IPS-18c (cell line): Measurements from ENCODE around the gene RALGAPA1.
"Not testable (repeated sequence)": the region's sequence is repeated elsewhere in the genome, so short reads cannot be mapped to it uniquely, and the experiment has no call there.

Experiments
- H3K4me3 ChIP-seq: 2 replicates; pipeline ENCODE4 v1.7.0; 2013; ENCODE audit warnings: low read depth, mild to moderate bottlenecking, low read length, moderate library complexity; ENCODE audit not compliant: insufficient read depth
- H3K9me3 ChIP-seq: one replicate; pipeline ENCODE4 v1.6.1; 2013; ENCODE audit warnings: mild to moderate bottlenecking, low read length, moderate library complexity; ENCODE audit not compliant: control insufficient read depth, insufficient read depth

Gene RALGAPA1

DNA sequence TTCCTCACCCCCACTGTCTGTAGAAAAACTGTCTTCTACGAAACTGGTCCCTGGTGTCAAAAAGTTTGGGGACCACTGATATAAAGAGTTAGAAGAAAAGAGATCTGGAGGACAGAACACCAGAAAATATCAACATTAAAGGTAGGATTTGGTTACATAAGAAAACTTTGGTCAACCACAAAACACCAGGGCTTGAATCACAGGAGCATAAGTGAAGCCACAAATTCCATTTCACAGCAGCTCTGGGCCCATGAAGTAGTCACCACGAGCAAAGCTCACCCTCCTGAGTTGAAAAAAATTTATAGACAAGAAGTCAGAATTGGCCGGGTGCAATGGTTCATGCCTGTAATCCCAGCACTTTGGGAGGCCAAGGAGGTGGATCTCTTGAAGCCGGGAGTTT, 19.4 kb downstream of the RALGAPA1 start:
- H3K9me3 ChIP-seq: no peaks in the 10 kb centered on the region
- H3K4me3 ChIP-seq: no peak overlapping the region

GRCh38 chr14:35786856-35787255, 22.2 kb downstream of the RALGAPA1 start:
- H3K4me3 ChIP-seq: no peak overlapping the region
- no peaks in the 10 kb centered on the region for H3K9me3 ChIP-seq

- H3K4me3 ChIP-seq: no peak overlapping the region
- no peaks in the 10 kb centered on the region for H3K9me3 ChIP-seq
Observed at GRCh38 chr14:35783699-35784098, 25.4 kb downstream of the RALGAPA1 start.

- no peaks in the 10 kb centered on the region for H3K9me3 ChIP-seq
Observed at GRCh38 chr14:35779368-35779767, 29.7 kb downstream of the RALGAPA1 start.

GRCh38 chr14:35777550-35777949, 31.5 kb downstream of the RALGAPA1 start:
- not testable (repeated sequence) for H3K4me3 ChIP-seq, H3K9me3 ChIP-seq

More at GRCh38 chr14:35779368-35779767, 29.7 kb downstream of the RALGAPA1 start:
- no peak overlapping the region for H3K4me3 ChIP-seq

GRCh38 chr14:35776823-35777222, 32.3 kb downstream of the RALGAPA1 start:
- no peaks in the 10 kb centered on the region for H3K9me3 ChIP-seq
- no peak overlapping the region for H3K4me3 ChIP-seq

DNA sequence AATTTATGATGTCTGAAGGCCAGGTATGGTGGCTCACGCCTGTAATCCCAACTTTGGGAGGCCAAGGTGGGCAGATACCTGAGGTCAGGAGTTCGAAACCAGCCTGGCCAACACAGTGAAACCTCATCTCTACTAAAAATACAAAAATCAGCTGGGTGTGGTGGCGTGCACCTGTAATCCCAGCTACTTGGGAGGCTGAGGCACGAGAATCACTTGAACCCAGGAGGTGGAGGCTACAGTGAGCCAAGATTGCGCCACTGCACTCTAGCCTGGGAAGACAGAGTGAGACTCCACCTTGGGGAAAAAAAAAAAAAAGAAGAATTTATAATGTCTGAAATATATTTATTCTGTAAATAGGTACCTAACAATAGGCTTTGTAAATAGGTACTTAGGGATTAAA, 33.0 kb downstream of the RALGAPA1 start:
- not testable (repeated sequence) for H3K9me3 ChIP-seq, H3K4me3 ChIP-seq

DNA sequence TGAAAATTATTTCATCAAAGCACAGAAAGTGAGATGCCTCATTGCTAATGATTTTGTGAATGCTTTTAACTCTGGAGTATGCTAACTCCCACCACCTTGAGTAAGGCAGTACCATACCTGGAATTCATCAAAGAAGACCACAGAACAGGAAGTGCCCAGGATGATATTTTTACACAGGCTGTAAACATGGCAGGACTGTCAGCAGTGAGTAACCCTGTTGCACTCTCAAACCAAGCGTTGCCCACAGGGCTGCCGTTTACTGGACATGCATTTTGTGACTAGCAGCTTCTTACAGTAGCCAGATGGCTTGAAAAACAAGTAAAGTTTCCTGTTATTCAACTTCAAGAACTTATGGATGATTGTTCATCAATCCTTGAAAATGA, 42.4 kb downstream of the RALGAPA1 start:
- no peak overlapping the region for H3K4me3 ChIP-seq
- H3K9me3 ChIP-seq: no peaks in the 10 kb centered on the region

GRCh38 chr14:35766036-35766699, 42.9 kb downstream of the RALGAPA1 start:
- H3K9me3 ChIP-seq: no peaks in the 10 kb centered on the region
- H3K4me3 ChIP-seq: no peak overlapping the region

GRCh38 chr14:35761922-35762321, 47.2 kb downstream of the RALGAPA1 start:
- Histone ChIP-seq H3K9me3 (no peaks in the 10 kb centered on the region), H3K4me3 (no peak overlapping the region)

GRCh38 chr14:35760143-35760542, 49.0 kb downstream of the RALGAPA1 start:
- Histone ChIP-seq H3K4me3 (no peak overlapping the region), H3K9me3 (no peaks in the 10 kb centered on the region)

DNA sequence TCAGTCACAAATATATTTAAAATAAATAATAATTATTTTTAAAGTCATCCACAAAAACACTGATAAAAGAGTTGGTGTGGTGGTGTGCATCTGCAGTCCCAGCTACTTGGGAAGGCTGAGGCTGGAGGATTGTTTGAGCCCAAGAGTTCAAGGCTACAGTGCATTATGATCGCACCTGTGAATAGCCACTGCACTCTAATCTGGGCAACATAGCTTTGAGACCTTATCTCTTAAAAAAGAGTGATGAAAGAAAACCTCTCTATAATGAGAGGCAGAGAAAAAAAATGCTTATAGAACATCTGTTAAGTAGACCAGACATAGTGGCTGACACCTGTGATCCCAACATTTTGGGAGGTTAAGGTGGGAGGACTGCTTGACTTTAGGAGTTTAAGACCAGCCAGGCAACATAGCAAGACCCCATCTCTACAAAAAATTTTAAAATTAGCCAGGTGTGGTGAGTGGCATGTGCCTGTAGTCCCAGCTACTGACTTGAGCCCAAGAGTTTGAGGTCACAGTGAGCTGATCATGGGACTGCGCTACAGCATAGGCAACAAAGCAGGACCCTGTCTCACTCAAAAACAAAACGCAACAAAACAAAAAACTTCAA, 50.5 kb downstream of the RALGAPA1 start:
- H3K9me3 ChIP-seq: no peaks in the 10 kb centered on the region
- no peak overlapping the region for H3K4me3 ChIP-seq

- no peaks in the 10 kb centered on the region for H3K9me3 ChIP-seq
- H3K4me3 ChIP-seq: no peak overlapping the region
Observed at GRCh38 chr14:35754671-35755070, 54.4 kb downstream of the RALGAPA1 start.

DNA sequence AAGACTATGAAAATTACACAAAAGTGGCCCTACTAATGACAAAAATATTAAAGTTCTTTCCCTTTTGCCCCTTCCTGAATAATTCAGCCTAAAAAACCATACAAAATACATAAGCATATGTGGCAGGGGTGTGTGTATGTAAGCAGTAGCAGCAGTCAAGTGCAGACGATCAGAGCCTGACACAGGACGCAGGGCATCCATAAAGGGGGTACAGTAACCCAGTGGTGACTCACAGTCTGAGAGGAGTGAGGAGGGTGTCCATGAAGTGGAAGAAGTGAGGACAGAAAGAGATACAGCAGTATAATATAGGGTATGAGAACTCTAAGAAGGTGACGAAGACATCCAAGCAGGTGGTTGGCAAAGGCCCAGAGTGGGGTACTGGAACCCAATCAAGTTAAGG, 56.7 kb downstream of the RALGAPA1 start:
- H3K9me3 ChIP-seq: no peaks in the 10 kb centered on the region

GRCh38 chr14:35750202-35750904, 58.7 kb downstream of the RALGAPA1 start:
- H3K9me3 ChIP-seq: no peaks in the 10 kb centered on the region

More for the DNA sequence above, 56.7 kb downstream of the RALGAPA1 start:
- no peak overlapping the region for H3K4me3 ChIP-seq

DNA sequence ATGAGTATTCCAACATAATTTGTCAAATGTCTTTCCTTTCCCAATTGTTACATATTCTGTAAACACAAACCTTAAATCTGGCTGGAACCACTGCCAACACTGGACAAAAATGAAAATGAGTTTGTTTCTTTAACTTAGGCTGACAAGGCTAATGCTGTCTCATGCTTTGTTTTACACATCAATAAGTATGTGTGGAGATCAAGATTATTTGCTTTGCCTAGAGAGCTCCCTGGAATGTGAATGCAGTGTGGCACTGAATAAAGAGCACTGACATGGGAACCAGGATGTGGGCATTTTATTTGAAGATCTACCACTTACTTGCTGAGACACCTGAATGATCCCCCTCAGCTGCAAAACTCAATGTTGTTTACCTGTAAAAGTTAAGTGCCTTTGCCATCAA, 61.7 kb downstream of the RALGAPA1 start:
- Histone ChIP-seq H3K4me3 (no peak overlapping the region), H3K9me3 (no peaks in the 10 kb centered on the region)

More at GRCh38 chr14:35750202-35750904, 58.7 kb downstream of the RALGAPA1 start:
- H3K4me3 ChIP-seq: no peak overlapping the region

- Histone ChIP-seq H3K4me3 (no peak overlapping the region), H3K9me3 (no peaks in the 10 kb centered on the region)
Observed at GRCh38 chr14:35742442-35742841, 66.7 kb downstream of the RALGAPA1 start.

DNA sequence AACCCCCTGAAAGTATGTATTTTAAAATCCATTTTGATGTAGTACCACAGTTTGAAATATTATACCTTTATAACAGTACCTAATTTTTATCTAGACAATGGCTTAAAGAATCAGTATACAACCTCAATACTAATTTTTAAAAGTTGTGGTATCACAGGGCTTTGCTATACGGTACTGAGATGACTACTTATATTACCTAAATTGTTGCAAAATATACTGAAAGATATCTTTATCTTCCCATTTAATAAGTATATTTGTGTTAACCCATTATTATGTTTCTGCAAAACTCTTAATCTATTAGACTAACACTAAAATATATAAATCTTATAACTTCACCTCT, 67.1 kb downstream of the RALGAPA1 start:
- H3K4me3 ChIP-seq: no peak overlapping the region
- no peaks in the 10 kb centered on the region for H3K9me3 ChIP-seq
